Measurements from ENCODE around the gene ADGRG3.

- no peak for TF ChIP-seq CTCF (IDR thresholded peaks at IDR 0.05; ENCODE audit: insufficient read depth, low read length)
- TF ChIP-seq POLR2AphosphoS5 (IDR thresholded peaks at IDR 0.05; ENCODE audit: low read depth) = no peak
- no peak for TF ChIP-seq GABPA (IDR thresholded peaks at IDR 0.05; ENCODE audit: low read depth)
These were observed 27.5 kb upstream of the ADGRG3 start for GRCh38 chr16:57640612-57641011.
